NT2/D1 (cell line): ENCODE measurements around the gene CADPS2.

Experiments
- SUZ12 ChIP-seq: IDR thresholded peaks from 2 replicates; pipeline ENCODE4 v1.6.1; 2011; ENCODE audit not compliant: insufficient read length, insufficient read depth; ENCODE audit errors: extremely low read depth
- YY1 ChIP-seq: IDR thresholded peaks from 2 replicates; pipeline ENCODE4 v1.6.1; 2011; ENCODE audit not compliant: insufficient read length, insufficient read depth

GRCh38 chr7:122695816-122696215 is 190.4 kb downstream of the CADPS2 start:
- TF ChIP-seq YY1 (no peak), SUZ12 (no peak)
